HepG2 (cell line): ENCODE measurements around the gene SYCP2L. TPM values are rescaled to one million over a fixed set of nuclear protein-coding genes. Genes with fewer than 3 reads are reported as not detected.

Source experiments
- ARID2 ChIP-seq: sonication (generic); formaldehyde crosslinking; IDR thresholded peaks from 2 replicates; pipeline ENCODE4 v1.8.1; 2022; ENCODE audit warnings: mild to moderate bottlenecking, missing genetic modification reagents, borderline replicate concordance
- ARID5B ChIP-seq: IDR thresholded peaks from 2 replicates; pipeline ENCODE4 v1.4.0; 2020; ENCODE audit warnings: mild to moderate bottlenecking, missing genetic modification reagents
- ATF7 ChIP-seq, 2 experiments: fragments of 450-650 bp in 1 of 2; sonication (generic) in 1 of 2; formaldehyde crosslinking in 1 of 2; IDR thresholded peaks; 2 replicates each; pipeline versions ENCODE4 v1.4.0 to v1.6.1; 2016 to 2020; ENCODE audit warnings: antibody characterized with exemption in 1 of 2, mild to moderate bottlenecking in 1 of 2, missing genetic modification reagents in 1 of 2
- BCL6 ChIP-seq: IDR thresholded peaks from 2 replicates; pipeline ENCODE4 v1.6.1; 2016; ENCODE audit warnings: missing genetic modification reagents, missing compliant biosample characterization
- CC2D1A ChIP-seq: sonication (generic); formaldehyde crosslinking; IDR thresholded peaks from 2 replicates; pipeline ENCODE4 v1.8.1; 2023; ENCODE audit warnings: mild to moderate bottlenecking, missing genetic modification reagents
- CEBPG ChIP-seq: IDR thresholded peaks from 2 replicates; pipeline ENCODE4 v1.6.1; 2016
- DZIP1 ChIP-seq: sonication (generic); formaldehyde crosslinking; IDR thresholded peaks from 2 replicates; pipeline ENCODE4 v1.5.0; 2020; ENCODE audit warnings: mild to moderate bottlenecking, missing genetic modification reagents
- ELF1 ChIP-seq: sonication (generic); formaldehyde crosslinking; IDR thresholded peaks from 2 replicates; pipeline ENCODE4 v1.4.0; 2020; ENCODE audit warnings: missing genetic modification reagents
- FOXA3 ChIP-seq: IDR thresholded peaks from 2 replicates; pipeline ENCODE4 v1.6.1; 2016; ENCODE audit warnings: missing genetic modification reagents, missing compliant biosample characterization
- KLF9 ChIP-seq: IDR thresholded peaks from 2 replicates; pipeline ENCODE4 v1.6.1; 2016; ENCODE audit warnings: low read depth
- MXI1 ChIP-seq: IDR thresholded peaks from 3 replicates; pipeline ENCODE4 v1.6.1; 2012; ENCODE audit warnings: low read depth, low read length, inconsistent platforms, borderline replicate concordance
- NAIF1 ChIP-seq: sonication (generic); formaldehyde crosslinking; IDR thresholded peaks from 2 replicates; pipeline ENCODE4 v1.5.0; 2020; ENCODE audit warnings: mild to moderate bottlenecking, missing genetic modification reagents, borderline replicate concordance
- PHF8 ChIP-seq: sonication (generic); formaldehyde crosslinking; IDR thresholded peaks from 2 replicates; pipeline ENCODE4 v1.5.0; 2020; ENCODE audit warnings: missing genetic modification reagents
- RBFOX2 ChIP-seq: fragments of 200-400 bp; formaldehyde crosslinking; IDR thresholded peaks from 2 replicates; pipeline ENCODE4 v1.6.1; 2017; ENCODE audit warnings: low read depth, mild to moderate bottlenecking, low read length
- SIN3B ChIP-seq: fragments of 150-350 bp; IDR thresholded peaks from 2 replicates; pipeline ENCODE4 v1.6.1; 2014; ENCODE audit warnings: low read length
- SNAPC2 ChIP-seq: sonication (generic); formaldehyde crosslinking; IDR thresholded peaks from 2 replicates; pipeline ENCODE4 v1.8.1; 2022; ENCODE audit warnings: mild to moderate bottlenecking, missing genetic modification reagents
- TBL1XR1 ChIP-seq: fragments of 150-350 bp; IDR thresholded peaks from 2 replicates; pipeline ENCODE4 v1.6.1; 2014; ENCODE audit warnings: borderline replicate concordance, low read length; ENCODE audit not compliant: partially characterized antibody
- ZBTB1 ChIP-seq: sonication (generic); formaldehyde crosslinking; IDR thresholded peaks from 2 replicates; pipeline ENCODE4 v1.4.0; 2020; ENCODE audit warnings: missing genetic modification reagents, borderline replicate concordance
- ZNF143 ChIP-seq: sonication (generic); formaldehyde crosslinking; IDR thresholded peaks from 2 replicates; pipeline ENCODE4 v1.4.0; 2020; ENCODE audit warnings: missing genetic modification reagents
- ZNF225 ChIP-seq: sonication (generic); formaldehyde crosslinking; IDR thresholded peaks from 2 replicates; pipeline ENCODE4 v1.4.0; 2020; ENCODE audit warnings: mild to moderate bottlenecking, missing genetic modification reagents
- ZNF251 ChIP-seq: sonication (generic); formaldehyde crosslinking; IDR thresholded peaks from 2 replicates; pipeline ENCODE4 v1.9.0; 2021; ENCODE audit warnings: mild to moderate bottlenecking, missing genetic modification reagents
- ZNF34 ChIP-seq: sonication (generic); formaldehyde crosslinking; IDR thresholded peaks from 2 replicates; pipeline ENCODE4 v1.4.0; 2020; ENCODE audit warnings: mild to moderate bottlenecking, missing genetic modification reagents, borderline replicate concordance
- ZNF644 ChIP-seq: IDR thresholded peaks from 2 replicates; pipeline ENCODE4 v1.6.1; 2016; ENCODE audit warnings: low read depth
- polyA plus RNA-seq, 8 experiments: library from polyadenylated mRNA; depleted of rRNA in 3 of 8; stranded (reverse) in 7 of 8; unstranded in 1 of 8; fragments of >200 nt; fragmentation: Illumina TruSeq in 4 of 8; extraction: Trizol in 4 of 8; gene quantifications; 2 replicates each; pipeline versions ENCODE4 v1.2.1 to v1.2.3, GENCODE V29; 2011 to 2016; ENCODE audit warnings: low read depth in 4 of 8, missing spikeins in 1 of 8, mixed read lengths in 1 of 8; ENCODE audit not compliant: insufficient read depth in 1 of 8
- total RNA-seq, 5 experiments: library from RNA; depleted of rRNA; stranded (reverse); fragments of >200 nt; fragmentation: Illumina TruSeq; extraction: Trizol; gene quantifications; 2 replicates each; pipeline ENCODE4 v1.2.3, GENCODE V29; 2016; ENCODE audit warnings: low read depth in 1 of 5
- TF ChIP-seq, protein P1 (sequence below): sonication (generic); formaldehyde crosslinking; IDR thresholded peaks from 2 replicates; pipeline ENCODE4 v1.8.0; 2022; ENCODE audit warnings: mild to moderate bottlenecking, missing genetic modification reagents; ENCODE audit not compliant: insufficient replicate concordance
- TF ChIP-seq, protein P2 (sequence below): sonication (generic); formaldehyde crosslinking; IDR thresholded peaks from 2 replicates; pipeline ENCODE4 v1.5.0; 2020; ENCODE audit warnings: mild to moderate bottlenecking, low read depth, missing genetic modification reagents, borderline replicate concordance

Gene SYCP2L
- total and polyA plus RNA-seq, 2 of the 13 experiments (the other 11 are each of a cell fraction or from before 2014, with no cell fraction given), result 0.22 to 0.54 TPM

- peak; percentile 22; the same call in 1 of the 2 replicates for TF ChIP-seq ARID5B
- TF ChIP-seq ZNF34, result no peak
- no peak for TF ChIP-seq ARID2
- no peak for TF ChIP-seq ELF1 (CRISPR knock-in tag)
- TF ChIP-seq TBL1XR1, result peak; percentile 65
- no peak for TF ChIP-seq ZBTB1 (CRISPR knock-in tag)
- peak; percentile 93 for TF ChIP-seq CEBPG (CRISPR knock-in tag)
- TF ChIP-seq DZIP1, result no peak
- TF ChIP-seq MXI1, result no peak
- TF ChIP-seq NAIF1 (CRISPR knock-in tag), result no peak
- TF ChIP-seq BCL6, result 0 out of 2 replicates have a peak, but pooled peaks have one; percentile 12
- no peak for TF ChIP-seq SIN3B
- no peak for TF ChIP-seq PHF8 (CRISPR knock-in tag)
- peak; percentile 75 for TF ChIP-seq ATF7 (IDR thresholded peaks at IDR 0.05)
- no peak for TF ChIP-seq ATF7 (CRISPR knock-in tag; IDR thresholded peaks at IDR 0.05)
- TF ChIP-seq ZNF251 (CRISPR knock-in tag), result no peak
- no peak for TF ChIP-seq CC2D1A (CRISPR knock-in tag)
- TF ChIP-seq ZNF644 (CRISPR knock-in tag), result 0 out of 2 replicates have a peak, but pooled peaks have one; percentile 31
- TF ChIP-seq RBFOX2, result no peak
- TF ChIP-seq, protein P1, sequence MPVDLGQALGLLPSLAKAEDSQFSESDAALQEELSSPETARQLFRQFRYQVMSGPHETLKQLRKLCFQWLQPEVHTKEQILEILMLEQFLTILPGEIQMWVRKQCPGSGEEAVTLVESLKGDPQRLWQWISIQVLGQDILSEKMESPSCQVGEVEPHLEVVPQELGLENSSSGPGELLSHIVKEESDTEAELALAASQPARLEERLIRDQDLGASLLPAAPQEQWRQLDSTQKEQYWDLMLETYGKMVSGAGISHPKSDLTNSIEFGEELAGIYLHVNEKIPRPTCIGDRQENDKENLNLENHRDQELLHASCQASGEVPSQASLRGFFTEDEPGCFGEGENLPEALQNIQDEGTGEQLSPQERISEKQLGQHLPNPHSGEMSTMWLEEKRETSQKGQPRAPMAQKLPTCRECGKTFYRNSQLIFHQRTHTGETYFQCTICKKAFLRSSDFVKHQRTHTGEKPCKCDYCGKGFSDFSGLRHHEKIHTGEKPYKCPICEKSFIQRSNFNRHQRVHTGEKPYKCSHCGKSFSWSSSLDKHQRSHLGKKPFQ, result no peak
- TF ChIP-seq ZNF225 (CRISPR knock-in tag), result no peak
- peak; percentile 41; the same call in 1 of the 2 replicates for TF ChIP-seq FOXA3
- TF ChIP-seq ZNF143 (CRISPR knock-in tag), result no peak
- TF ChIP-seq, protein P2, sequence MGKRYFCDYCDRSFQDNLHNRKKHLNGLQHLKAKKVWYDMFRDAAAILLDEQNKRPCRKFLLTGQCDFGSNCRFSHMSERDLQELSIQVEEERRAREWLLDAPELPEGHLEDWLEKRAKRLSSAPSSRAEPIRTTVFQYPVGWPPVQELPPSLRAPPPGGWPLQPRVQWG (CRISPR knock-in tag), result no peak
- no peak for TF ChIP-seq SNAPC2 (CRISPR knock-in tag)
- TF ChIP-seq KLF9 (CRISPR knock-in tag), result no peak
These were observed 131.4 kb downstream of the SYCP2L start (continued) for GRCh38 chr6:11018225-11018624.
